ENCODE results near the gene KLHL3.

Gene KLHL3

GRCh38 chr5:137632716-137633115 lies 103.2 kb downstream of the KLHL3 start:
- DNase-seq (ENCODE audit: low read depth) = no peak

DNA sequence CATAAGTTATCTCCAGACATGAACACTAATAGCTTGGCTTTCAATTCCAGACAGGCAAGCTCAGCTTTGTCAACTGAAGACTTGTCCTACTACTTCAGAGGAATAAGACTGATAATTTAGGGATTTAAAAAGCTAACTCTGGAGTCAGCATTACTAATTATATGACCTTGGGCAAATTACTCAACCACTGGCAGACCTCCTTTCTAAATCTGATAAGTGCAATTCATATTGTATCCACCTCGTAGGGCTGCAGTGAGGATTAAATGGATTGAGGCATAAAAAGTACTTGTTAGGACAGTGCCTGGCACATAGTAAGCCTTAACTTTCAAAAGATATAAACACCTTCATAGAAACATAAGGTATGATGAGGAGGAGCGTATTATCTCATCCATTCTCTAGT lies 104.4 kb downstream of the KLHL3 start:
- DNase-seq (ENCODE audit: low read depth) = no peak

DNA sequence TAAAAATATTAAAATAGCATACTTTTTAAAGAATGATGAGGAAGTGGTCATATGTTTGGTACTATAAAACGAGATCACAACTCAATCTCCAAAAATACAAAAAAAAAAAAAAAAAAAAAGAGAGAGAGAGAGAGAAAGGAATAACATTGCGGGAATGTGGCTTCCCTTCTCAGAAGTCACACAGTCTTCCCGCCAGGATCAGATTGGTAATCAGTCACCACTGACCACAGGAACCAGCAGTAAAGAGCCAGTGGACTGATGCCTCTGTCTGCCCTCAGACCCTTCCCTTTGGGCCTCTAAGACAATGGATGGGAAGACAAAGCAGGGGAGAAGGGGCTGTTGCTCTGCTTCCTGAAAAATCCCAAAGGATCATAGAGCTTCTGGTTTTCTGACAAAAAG lies 104.9 kb downstream of the KLHL3 start:
- DNase-seq (ENCODE audit: low read depth) = no peak

DNA sequence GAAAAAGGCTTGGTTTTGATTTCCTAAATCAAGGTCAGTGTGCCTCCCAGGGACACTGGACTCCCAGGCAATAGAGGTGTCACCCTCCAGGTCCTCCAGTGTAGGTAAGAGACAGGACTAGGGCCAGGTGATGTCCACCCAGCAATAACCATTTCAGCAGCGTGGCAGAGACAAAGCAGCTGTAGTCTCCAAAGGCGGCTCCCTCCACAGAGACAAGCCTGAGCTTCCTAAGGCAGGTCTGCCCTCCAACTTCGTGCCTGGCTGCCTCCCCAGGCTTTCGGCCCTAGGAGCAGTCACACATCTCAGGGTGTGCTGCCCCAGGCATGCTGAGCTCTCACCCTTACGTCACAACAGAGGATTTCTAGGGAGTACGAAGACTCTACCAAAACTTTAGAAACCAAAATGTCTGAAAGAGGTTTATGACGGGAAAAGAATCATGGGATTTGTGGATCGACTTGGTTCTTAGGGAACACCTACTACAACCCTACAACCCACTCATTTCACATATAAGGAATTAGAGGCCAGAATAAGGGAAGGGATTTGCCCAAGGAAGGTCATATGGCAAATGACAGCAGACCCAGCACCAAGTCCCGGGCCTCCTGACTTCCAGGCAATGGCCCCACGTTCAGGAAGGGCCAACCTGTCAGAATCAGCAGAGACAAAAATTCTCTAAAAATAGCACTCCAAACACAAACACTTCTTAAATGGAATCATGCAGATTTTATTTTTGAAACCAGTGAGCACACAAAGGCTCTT lies 105.5 kb downstream of the KLHL3 start:
- no peak for DNase-seq (ENCODE audit: low read depth)

- no peak for DNase-seq (ENCODE audit: low read depth)
Observed at GRCh38 chr5:137629646-137630045, 106.2 kb downstream of the KLHL3 start.

GRCh38 chr5:137627706-137628105 lies 108.2 kb downstream of the KLHL3 start:
- DNase-seq (ENCODE audit: low read depth) = no peak

- no peak for DNase-seq (ENCODE audit: low read depth)
Observed at GRCh38 chr5:137627293-137627692, 108.6 kb downstream of the KLHL3 start.

- DNase-seq (ENCODE audit: low read depth) = no peak
Observed at GRCh38 chr5:137624786-137625349, 111.0 kb downstream of the KLHL3 start.

DNA sequence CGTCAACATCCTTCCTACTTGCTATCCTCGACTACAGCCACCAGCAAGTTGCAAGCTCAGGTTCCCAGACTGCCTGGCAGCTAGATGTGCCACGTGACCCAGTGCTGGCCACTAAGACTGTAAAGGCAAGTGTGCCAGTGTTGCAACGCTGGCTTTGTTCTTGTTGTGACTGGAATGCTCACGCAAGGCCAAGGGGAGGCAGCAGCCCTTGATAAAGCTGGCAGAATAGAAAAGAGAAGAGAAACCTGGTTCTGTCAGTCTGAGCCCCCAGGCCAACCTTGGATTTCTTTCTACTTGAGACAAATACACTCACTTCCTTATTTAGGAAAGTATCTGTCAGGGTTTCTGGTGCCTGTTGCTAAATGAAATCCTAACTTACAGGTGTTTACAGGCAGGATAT lies 113.0 kb downstream of the KLHL3 start:
- no peak for DNase-seq (ENCODE audit: low read depth)

GRCh38 chr5:137621861-137622823 lies 113.7 kb downstream of the KLHL3 start:
- no peak for DNase-seq (ENCODE audit: low read depth)

DNA sequence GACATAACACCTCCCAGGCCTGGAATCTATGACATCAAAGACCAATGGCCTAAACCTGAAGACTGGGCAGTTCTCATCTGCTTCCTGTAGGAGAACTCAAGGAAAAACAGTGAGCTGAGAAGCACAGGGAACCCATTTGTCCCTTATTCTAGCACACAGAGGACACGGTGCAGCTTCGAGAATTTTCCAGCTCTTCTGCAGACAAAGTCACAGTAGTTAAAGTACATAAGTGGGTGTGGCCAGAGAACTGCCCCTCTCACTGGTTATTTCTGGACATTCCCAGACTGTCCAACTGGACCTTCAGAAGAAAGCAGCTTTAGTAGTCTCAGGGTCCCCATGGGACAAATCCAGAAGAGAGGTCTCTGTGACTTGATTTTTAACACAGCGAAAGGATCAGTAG lies 114.6 kb downstream of the KLHL3 start:
- DNase-seq (ENCODE audit: low read depth) = no peak

DNA sequence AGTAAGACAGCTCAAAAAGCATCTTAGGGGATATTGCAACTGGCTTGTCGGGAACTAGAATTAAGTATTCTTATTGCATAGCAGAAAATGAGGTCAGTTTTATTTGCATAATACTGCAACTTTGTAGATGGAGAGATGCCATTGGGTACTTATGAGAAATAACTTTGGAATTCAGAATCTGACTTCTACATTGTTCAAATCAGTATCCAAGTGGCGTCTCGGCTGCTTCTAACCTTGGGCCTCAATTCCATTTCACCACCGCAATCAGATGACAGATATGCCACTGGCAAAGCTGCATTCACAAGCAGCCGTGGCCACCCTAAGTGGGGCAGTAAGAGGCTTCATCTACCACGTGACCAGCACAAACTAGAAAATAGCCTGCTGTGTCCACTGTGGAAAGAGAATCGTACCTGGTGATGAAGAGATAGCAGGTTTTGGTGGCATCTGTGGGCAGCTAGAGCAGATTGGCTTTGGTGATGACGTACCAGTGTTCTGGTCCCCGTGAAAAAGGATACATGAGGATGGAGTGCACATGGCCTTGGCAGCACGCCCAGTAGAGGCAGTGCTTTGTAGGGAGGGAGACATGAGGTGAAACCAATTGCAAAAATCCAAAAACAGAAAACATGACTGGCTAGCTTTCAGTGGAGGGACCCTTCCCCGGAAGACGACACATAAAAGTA lies 116.6 kb downstream of the KLHL3 start:
- DNase-seq (ENCODE audit: low read depth) = no peak

DNA sequence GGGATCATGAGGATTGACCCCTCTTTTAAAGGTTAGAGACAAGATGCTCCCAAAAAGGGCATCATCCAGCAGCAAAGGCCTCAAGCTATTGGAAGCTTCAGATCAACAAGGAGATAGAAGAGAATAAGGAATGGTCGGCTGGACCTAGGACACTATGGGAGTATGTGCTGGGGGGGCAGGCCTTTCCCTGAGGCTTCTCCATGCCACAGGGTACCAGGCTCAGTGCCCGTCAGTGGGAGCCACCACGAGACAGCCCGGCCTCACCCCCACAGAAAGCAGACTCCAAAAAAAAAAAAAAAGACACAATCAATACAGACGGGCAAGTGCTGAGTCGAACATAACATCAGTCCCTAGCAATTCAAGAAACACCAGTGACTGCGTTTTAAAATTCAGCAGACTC lies 117.4 kb downstream of the KLHL3 start:
- no peak for DNase-seq (ENCODE audit: low read depth)

- DNase-seq (ENCODE audit: low read depth) = no peak
Observed at GRCh38 chr5:137617528-137618205, 118.2 kb downstream of the KLHL3 start.

DNA sequence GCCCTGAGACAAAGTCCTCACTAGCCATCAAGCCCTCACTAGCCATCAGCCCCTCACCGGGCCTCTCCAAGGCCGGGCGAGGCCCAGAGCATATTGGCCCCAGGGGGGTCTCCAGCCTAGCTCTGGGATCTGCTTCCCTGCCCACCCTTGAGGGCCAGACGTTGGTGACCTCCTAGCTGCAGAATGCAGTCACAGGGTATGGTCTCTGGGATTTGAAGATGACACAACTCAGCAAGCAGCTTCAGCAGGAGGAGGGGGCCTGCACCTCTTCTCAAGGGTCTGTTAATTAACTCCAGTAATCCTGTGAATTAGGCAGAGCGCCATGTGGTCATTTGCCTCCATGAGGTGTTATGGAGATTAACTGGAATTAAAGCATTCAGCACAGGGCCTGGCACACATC lies 119.8 kb downstream of the KLHL3 start:
- DNase-seq (ENCODE audit: low read depth) = no peak

DNA sequence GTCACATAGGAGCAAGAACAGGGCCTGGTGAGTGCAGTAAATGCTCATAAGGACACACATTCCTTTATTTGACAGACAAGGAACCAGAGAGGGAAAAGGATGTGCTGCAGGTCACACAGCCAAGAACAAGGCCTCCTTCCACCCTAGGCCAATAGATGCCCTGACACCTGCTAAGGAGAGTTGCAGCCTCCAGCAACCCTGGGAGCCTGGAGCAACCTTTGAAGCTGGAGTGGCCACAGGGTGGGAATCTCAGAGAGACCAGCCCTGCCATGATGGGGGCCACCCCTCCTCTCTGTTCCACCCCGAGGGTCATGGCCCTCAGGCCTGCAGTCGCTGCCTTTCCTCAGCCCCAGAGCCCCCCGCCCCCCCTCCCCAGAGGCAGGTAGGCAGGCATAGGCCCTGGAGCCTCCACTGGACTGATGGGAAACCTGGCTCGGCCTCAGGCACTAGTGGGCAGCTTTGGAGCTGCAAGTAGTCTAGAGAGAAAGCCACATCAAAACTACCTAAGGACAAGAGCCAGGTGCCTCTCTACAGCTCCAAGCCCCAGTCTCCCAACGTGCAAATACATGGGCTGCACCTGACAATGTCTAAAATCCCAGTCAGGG lies 120.6 kb downstream of the KLHL3 start:
- DNase-seq (ENCODE audit: low read depth) = no peak

GRCh38 chr5:137613554-137614265 lies 122.2 kb downstream of the KLHL3 start:
- no peak for DNase-seq (ENCODE audit: low read depth)

- DNase-seq (ENCODE audit: low read depth) = no peak
Observed at GRCh38 chr5:137612576-137612975, 123.3 kb downstream of the KLHL3 start.

DNA sequence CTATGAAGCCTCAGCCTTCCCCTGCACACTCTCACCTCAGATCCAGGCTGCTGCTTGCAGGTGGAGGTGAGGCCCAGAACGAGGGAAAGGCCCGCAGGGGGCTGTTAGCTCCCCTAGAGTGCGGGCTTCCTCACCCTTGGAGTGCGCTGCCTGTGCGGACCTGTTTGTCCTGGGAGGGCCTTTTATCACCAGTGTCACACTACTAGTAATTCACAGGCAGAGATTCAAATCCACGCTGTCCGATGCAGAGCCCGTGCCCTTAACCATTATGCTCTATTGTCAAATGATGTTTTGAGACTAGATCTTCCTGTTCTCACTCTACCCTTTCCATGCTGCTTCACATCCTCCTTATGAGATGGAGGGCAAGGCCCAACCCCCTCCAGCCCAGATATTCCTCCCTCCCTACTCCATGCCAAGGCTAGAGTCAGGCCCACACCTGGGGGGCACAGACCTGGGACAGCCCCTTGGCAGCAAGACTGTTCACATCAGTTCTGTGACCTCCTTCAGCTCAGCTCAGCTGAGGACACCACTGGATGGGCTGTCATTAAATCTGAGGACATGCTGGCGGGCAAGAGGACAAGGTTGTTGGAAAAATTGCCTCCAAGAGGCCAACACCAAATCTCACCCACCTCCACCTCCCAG lies 124.0 kb downstream of the KLHL3 start:
- DNase-seq (ENCODE audit: low read depth) = no peak

- no peak for DNase-seq (ENCODE audit: low read depth)
Observed at GRCh38 chr5:137611011-137611580, 124.8 kb downstream of the KLHL3 start.
